ENCODE data around the gene CAPZA2. TPM values are rescaled to one million over a fixed set of nuclear protein-coding genes. Genes with fewer than 3 reads are reported as not detected.
"Not testable (repeated sequence)": the region's sequence is repeated elsewhere in the genome, so short reads cannot be mapped to it uniquely, and the experiment has no call there.

The CAPZA2 gene
- total and polyA plus RNA-seq, 2 experiments from 2014 or later: 49.1 to 106 TPM

DNA sequence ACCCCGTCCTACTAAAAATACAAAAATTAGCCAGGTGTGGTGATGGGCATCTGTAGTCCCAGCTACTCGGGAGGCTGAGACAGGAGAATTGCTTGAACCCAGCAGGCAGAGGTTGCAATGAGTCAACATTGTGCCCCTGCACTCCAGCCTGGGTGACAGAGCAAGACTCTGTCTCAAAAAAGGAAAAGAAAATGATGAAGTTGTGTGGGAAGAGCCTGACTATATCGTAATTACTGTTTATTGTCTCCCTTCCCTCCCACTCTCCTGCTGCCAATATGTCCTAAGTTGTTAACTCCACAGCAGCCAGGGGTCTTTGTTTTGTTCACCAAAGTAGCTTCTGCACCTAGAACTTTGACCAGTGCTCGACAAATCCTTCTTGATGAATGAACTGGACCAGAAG, 74.5 kb downstream of the CAPZA2 start:
- H3K79me2 ChIP-seq (replicated peaks; ENCODE audit: insufficient read depth); H3K4me3 ChIP-seq; H2AFZ ChIP-seq; H4K20me1 ChIP-seq (replicated peaks; ENCODE audit: insufficient read depth); H3K27me3 ChIP-seq (ENCODE audit: insufficient read depth); H3K9me3 Mint-ChIP-seq; H3F3A ChIP-seq (replicated peaks; ENCODE audit: low read depth); ATAC-seq; H3K4me2 ChIP-seq; H3K27ac ChIP-seq (ENCODE audit: low read depth); H3K9me2 ChIP-seq (ENCODE audit: insufficient read depth); H3K4me1 Mint-ChIP-seq; H3K36me3 ChIP-seq (ENCODE audit: insufficient read depth); H3K36me3 Mint-ChIP-seq (ENCODE audit: low read depth); H3K4me1 ChIP-seq (ENCODE audit: insufficient read depth); H3K4me3 Mint-ChIP-seq; DNase-seq (ENCODE audit: low spot score); H3K27ac Mint-ChIP-seq; H3K27me3 Mint-ChIP-seq (ENCODE audit: insufficient read depth, low read depth, poor library complexity): not testable (repeated sequence)

DNA sequence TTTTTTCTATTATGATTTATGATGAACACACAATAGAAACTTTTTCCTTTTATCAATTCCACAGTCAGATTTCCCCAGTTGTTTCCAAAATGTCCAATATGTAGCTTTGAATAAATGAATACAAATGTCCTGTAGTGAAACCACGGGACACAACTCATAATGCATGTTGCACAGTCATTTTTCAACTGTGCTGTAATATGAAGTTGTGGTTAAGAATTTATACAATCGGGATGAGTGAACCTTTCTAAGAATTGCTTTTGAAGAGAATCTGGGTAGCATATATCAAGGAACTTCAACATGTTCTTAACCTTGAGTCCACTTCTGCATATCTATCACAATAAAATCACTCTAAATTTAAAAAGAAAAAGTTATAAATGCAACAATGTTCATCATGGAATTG, 76.3 kb downstream of the CAPZA2 start:
- TF ChIP-seq ZNF114 (CRISPR knock-in tag; IDR thresholded peaks at IDR 0.05) (no peak), EZH2 (IDR thresholded peaks at IDR 0.05; ENCODE audit: low read depth, unreplicated experiment) (no peak), JUNB (IDR thresholded peaks at IDR 0.05; ENCODE audit: unreplicated experiment) (no peak), ZNF331 (CRISPR knock-in tag; IDR thresholded peaks at IDR 0.05; ENCODE audit: low read depth) (no peak), POLR2AphosphoS5 (IDR thresholded peaks at IDR 0.05; ENCODE audit: low read depth) (no peak)
- TF ChIP-seq, protein P1, sequence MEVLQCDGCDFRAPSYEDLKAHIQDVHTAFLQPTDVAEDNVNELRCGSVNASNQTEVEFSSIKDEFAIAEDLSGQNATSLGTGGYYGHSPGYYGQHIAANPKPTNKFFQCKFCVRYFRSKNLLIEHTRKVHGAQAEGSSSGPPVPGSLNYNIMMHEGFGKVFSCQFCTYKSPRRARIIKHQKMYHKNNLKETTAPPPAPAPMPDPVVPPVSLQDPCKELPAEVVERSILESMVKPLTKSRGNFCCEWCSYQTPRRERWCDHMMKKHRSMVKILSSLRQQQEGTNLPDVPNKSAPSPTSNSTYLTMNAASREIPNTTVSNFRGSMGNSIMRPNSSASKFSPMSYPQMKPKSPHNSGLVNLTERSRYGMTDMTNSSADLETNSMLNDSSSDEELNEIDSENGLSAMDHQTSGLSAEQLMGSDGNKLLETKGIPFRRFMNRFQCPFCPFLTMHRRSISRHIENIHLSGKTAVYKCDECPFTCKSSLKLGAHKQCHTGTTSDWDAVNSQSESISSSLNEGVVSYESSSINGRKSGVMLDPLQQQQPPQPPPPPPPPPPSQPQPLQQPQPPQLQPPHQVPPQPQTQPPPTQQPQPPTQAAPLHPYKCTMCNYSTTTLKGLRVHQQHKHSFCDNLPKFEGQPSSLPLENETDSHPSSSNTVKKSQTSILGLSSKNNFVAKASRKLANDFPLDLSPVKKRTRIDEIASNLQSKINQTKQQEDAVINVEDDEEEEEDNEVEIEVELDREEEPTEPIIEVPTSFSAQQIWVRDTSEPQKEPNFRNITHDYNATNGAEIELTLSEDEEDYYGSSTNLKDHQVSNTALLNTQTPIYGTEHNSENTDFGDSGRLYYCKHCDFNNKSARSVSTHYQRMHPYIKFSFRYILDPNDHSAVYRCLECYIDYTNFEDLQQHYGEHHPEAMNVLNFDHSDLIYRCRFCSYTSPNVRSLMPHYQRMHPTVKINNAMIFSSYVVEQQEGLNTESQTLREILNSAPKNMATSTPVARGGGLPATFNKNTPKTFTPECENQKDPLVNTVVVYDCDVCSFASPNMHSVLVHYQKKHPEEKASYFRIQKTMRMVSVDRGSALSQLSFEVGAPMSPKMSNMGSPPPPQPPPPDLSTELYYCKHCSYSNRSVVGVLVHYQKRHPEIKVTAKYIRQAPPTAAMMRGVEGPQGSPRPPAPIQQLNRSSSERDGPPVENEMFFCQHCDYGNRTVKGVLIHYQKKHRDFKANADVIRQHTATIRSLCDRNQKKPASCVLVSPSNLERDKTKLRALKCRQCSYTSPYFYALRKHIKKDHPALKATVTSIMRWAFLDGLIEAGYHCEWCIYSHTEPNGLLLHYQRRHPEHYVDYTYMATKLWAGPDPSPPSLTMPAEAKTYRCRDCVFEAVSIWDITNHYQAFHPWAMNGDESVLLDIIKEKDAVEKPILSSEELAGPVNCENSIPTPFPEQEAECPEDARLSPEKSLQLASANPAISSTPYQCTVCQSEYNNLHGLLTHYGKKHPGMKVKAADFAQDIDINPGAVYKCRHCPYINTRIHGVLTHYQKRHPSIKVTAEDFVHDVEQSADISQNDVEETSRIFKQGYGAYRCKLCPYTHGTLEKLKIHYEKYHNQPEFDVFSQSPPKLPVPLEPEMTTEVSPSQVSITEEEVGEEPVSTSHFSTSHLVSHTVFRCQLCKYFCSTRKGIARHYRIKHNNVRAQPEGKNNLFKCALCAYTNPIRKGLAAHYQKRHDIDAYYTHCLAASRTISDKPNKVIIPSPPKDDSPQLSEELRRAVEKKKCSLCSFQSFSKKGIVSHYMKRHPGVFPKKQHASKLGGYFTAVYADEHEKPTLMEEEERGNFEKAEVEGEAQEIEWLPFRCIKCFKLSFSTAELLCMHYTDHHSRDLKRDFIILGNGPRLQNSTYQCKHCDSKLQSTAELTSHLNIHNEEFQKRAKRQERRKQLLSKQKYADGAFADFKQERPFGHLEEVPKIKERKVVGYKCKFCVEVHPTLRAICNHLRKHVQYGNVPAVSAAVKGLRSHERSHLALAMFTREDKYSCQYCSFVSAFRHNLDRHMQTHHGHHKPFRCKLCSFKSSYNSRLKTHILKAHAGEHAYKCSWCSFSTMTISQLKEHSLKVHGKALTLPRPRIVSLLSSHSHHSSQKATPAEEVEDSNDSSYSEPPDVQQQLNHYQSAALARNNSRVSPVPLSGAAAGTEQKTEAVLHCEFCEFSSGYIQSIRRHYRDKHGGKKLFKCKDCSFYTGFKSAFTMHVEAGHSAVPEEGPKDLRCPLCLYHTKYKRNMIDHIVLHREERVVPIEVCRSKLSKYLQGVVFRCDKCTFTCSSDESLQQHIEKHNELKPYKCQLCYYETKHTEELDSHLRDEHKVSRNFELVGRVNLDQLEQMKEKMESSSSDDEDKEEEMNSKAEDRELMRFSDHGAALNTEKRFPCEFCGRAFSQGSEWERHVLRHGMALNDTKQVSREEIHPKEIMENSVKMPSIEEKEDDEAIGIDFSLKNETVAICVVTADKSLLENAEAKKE (CRISPR knock-in tag; IDR thresholded peaks at IDR 0.05): no peak
- TF ChIP-seq, protein P2, sequence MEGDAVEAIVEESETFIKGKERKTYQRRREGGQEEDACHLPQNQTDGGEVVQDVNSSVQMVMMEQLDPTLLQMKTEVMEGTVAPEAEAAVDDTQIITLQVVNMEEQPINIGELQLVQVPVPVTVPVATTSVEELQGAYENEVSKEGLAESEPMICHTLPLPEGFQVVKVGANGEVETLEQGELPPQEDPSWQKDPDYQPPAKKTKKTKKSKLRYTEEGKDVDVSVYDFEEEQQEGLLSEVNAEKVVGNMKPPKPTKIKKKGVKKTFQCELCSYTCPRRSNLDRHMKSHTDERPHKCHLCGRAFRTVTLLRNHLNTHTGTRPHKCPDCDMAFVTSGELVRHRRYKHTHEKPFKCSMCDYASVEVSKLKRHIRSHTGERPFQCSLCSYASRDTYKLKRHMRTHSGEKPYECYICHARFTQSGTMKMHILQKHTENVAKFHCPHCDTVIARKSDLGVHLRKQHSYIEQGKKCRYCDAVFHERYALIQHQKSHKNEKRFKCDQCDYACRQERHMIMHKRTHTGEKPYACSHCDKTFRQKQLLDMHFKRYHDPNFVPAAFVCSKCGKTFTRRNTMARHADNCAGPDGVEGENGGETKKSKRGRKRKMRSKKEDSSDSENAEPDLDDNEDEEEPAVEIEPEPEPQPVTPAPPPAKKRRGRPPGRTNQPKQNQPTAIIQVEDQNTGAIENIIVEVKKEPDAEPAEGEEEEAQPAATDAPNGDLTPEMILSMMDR (conservative IDR thresholded peaks at IDR 0.05; ENCODE audit: low read depth in 2 of 2): no peak
- TF ChIP-seq, protein P3, sequence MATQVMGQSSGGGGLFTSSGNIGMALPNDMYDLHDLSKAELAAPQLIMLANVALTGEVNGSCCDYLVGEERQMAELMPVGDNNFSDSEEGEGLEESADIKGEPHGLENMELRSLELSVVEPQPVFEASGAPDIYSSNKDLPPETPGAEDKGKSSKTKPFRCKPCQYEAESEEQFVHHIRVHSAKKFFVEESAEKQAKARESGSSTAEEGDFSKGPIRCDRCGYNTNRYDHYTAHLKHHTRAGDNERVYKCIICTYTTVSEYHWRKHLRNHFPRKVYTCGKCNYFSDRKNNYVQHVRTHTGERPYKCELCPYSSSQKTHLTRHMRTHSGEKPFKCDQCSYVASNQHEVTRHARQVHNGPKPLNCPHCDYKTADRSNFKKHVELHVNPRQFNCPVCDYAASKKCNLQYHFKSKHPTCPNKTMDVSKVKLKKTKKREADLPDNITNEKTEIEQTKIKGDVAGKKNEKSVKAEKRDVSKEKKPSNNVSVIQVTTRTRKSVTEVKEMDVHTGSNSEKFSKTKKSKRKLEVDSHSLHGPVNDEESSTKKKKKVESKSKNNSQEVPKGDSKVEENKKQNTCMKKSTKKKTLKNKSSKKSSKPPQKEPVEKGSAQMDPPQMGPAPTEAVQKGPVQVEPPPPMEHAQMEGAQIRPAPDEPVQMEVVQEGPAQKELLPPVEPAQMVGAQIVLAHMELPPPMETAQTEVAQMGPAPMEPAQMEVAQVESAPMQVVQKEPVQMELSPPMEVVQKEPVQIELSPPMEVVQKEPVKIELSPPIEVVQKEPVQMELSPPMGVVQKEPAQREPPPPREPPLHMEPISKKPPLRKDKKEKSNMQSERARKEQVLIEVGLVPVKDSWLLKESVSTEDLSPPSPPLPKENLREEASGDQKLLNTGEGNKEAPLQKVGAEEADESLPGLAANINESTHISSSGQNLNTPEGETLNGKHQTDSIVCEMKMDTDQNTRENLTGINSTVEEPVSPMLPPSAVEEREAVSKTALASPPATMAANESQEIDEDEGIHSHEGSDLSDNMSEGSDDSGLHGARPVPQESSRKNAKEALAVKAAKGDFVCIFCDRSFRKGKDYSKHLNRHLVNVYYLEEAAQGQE (IDR thresholded peaks at IDR 0.05; ENCODE audit: unreplicated experiment): no peak
- no peak overlapping the region for H3K27ac Mint-ChIP-seq
- Histone ChIP-seq H3K4me3 (no peak overlapping the region), H3K27me3 (ENCODE audit: insufficient read depth) (no peaks in the 10 kb centered on the region), H3K9me2 (ENCODE audit: insufficient read depth) (no peaks in the 10 kb centered on the region), H3F3A (replicated peaks; ENCODE audit: low read depth) (no peaks in the 10 kb centered on the region), H3K4me1 (ENCODE audit: insufficient read depth) (no peaks in the 10 kb centered on the region), H2AFZ (no peak overlapping the region), H4K20me1 (replicated peaks; ENCODE audit: insufficient read depth) (no peaks in the 10 kb centered on the region), H3K36me3 (ENCODE audit: insufficient read depth) (no peaks in the 10 kb centered on the region), H3K4me2 (no peak overlapping the region), H3K79me2 (replicated peaks; ENCODE audit: insufficient read depth) (no peaks in the 10 kb centered on the region), H3K27ac (ENCODE audit: low read depth) (no peak overlapping the region)
- no peaks in the 10 kb centered on the region for H3K9me3 Mint-ChIP-seq
- H3K27me3 Mint-ChIP-seq (ENCODE audit: insufficient read depth, low read depth, poor library complexity): peaks cover 6% of the 10 kb centered on the region
- no peak overlapping the region for H3K4me3 Mint-ChIP-seq
- H3K4me1 Mint-ChIP-seq: peaks cover 6% of the 10 kb centered on the region; the same call in 2 of the 3 replicates
- no peaks in the 10 kb centered on the region for H3K36me3 Mint-ChIP-seq (ENCODE audit: low read depth)
- ATAC-seq (no peak), DNase-seq (ENCODE audit: low spot score) (no peak)

Data from GM23338 (cell line).